HFF-Myc (cell line): ENCODE results near the gene KIF21A.

ENCODE experiments used
- DNase-seq: peaks from one replicate; pipeline ENCODE4 v3.0.0-alpha.2; 2011; ENCODE audit warnings: low read depth; ENCODE audit errors: extremely low read depth
- H3K4me3 ChIP-seq: replicated peaks from 2 replicates; pipeline ENCODE4 v1.5.1; 2011; ENCODE audit warnings: low read depth, mild to moderate bottlenecking, control low read depth, low read length
- CTCF ChIP-seq: IDR thresholded peaks from 2 replicates; pipeline ENCODE4 v1.5.1; 2012; ENCODE audit warnings: mild to moderate bottlenecking, low read depth, low read length, control low read depth; ENCODE audit errors: missing control alignments

The KIF21A gene

GRCh38 chr12:39392154-39392925 is 50.6 kb downstream of the KIF21A start:
- H3K4me3 ChIP-seq = no peak overlapping the region
- no peak for TF ChIP-seq CTCF
- no peak for DNase-seq

GRCh38 chr12:39390752-39391151 is 52.2 kb downstream of the KIF21A start:
- no peak overlapping the region for H3K4me3 ChIP-seq
- no peak for DNase-seq
- no peak for TF ChIP-seq CTCF

GRCh38 chr12:39389399-39390150 is 53.3 kb downstream of the KIF21A start:
- no peak for DNase-seq
- H3K4me3 ChIP-seq = no peak overlapping the region
- TF ChIP-seq CTCF = no peak

GRCh38 chr12:39386335-39386734 is 56.6 kb downstream of the KIF21A start:
- no peak for TF ChIP-seq CTCF
- no peak for DNase-seq
- no peak overlapping the region for H3K4me3 ChIP-seq

GRCh38 chr12:39383114-39383513 is 59.8 kb downstream of the KIF21A start:
- TF ChIP-seq CTCF = no peak
- DNase-seq = no peak
- no peak overlapping the region for H3K4me3 ChIP-seq

GRCh38 chr12:39380090-39380489 is 62.8 kb downstream of the KIF21A start:
- no peak for DNase-seq
- TF ChIP-seq CTCF = no peak

GRCh38 chr12:39378341-39378740 is 64.6 kb downstream of the KIF21A start:
- no peak for TF ChIP-seq CTCF
- no peak for DNase-seq
- no peak overlapping the region for H3K4me3 ChIP-seq

More at GRCh38 chr12:39380090-39380489, 62.8 kb downstream of the KIF21A start:
- H3K4me3 ChIP-seq = no peak overlapping the region
